GM12878 (cell line): Measurements from ENCODE around the gene DRAXIN. TPM values are rescaled to one million over a fixed set of nuclear protein-coding genes. Genes with fewer than 3 reads are reported as not detected.

Experiments
- ATAC-seq: fragments of 200-7000 bp; cut with Tn5 transposase; 3 replicates; pipeline ENCODE4 v1.9.1; 2020; ENCODE audit warnings: mild to moderate bottlenecking, moderate library complexity
- BruUV-seq: library from RNA; stranded (reverse); fragments of 400-500 nt; replicated peaks from 2 replicates; lab custom pipeline; 2021; lab: Mats Ljungman, UMichigan
- CTCF ChIA-PET: fragments of 300-600 bp; sonication (Branson Sonifier 250); formaldehyde crosslinking; extraction: SDS; loops from one replicate; lab custom pipeline; 2021; ENCODE audit warnings: inconsistent platforms; lab: Yijun Ruan, JAX
- POLR2A ChIA-PET: fragments of 350-600 bp; formaldehyde crosslinking; extraction: SDS; loops from one replicate; lab custom pipeline; 2021; ENCODE audit warnings: inconsistent platforms; lab: Charles Lee
- RAD21 ChIA-PET: fragments of 300-600 bp; sonication (Branson Sonifier 250); formaldehyde crosslinking; loops from one replicate; lab custom pipeline; 2023; ENCODE audit warnings: antibody characterized with exemption; ENCODE audit not compliant: unreplicated experiment; lab: Charles Lee
- SMC1A ChIA-PET: fragments of 300-600 bp; sonication (Branson Sonifier 250); formaldehyde crosslinking; loops from one replicate; lab custom pipeline; 2023; ENCODE audit not compliant: unreplicated experiment, uncharacterized antibody; lab: Charles Lee
- DNase-seq: peaks from one replicate; pipeline ENCODE4 v3.0.0-alpha.2; 2011; ENCODE audit warnings: low read depth, low spot score
- FAIRE-seq: peaks from 3 replicates; lab custom pipeline; 2011; peaks lifted over from hg19 to GRCh38; lab: Jason Lieb, UNC
- H2AFZ ChIP-seq: 2 replicates; pipeline ENCODE4 v1.6.0; 2011; ENCODE audit warnings: low read depth, low read length, control low read depth; ENCODE audit not compliant: control insufficient read depth
- H3K27ac ChIP-seq: 2 replicates; pipeline ENCODE4 v1.5.1; 2011; ENCODE audit warnings: control low read depth; ENCODE audit not compliant: control insufficient read depth, insufficient read depth
- H3K27me3 ChIP-seq, 2 experiments: replicated peaks in 1 of 2; 2 replicates each; pipeline versions ENCODE4 v1.6.0 to v1.6.1; 2011; ENCODE audit warnings: low read length in 1 of 2; ENCODE audit not compliant: control insufficient read depth in 2 of 2, insufficient read depth in 2 of 2
- H3K36me3 ChIP-seq, 2 experiments: 2 replicates each; pipeline ENCODE4 v1.5.1; 2011; ENCODE audit warnings: low read length in 1 of 2; ENCODE audit not compliant: control insufficient read depth in 2 of 2, insufficient read depth in 2 of 2
- H3K4me1 ChIP-seq: 2 replicates; pipeline ENCODE4 v1.6.1; 2011; ENCODE audit warnings: mild to moderate bottlenecking, low read length, moderate library complexity, mixed read lengths; ENCODE audit not compliant: control insufficient read depth, insufficient read depth
- H3K4me2 ChIP-seq: 2 replicates; pipeline ENCODE4 v1.6.0; 2011; ENCODE audit warnings: control low read depth; ENCODE audit not compliant: control insufficient read depth, insufficient read depth
- H3K4me3 ChIP-seq: fragments of 200-600 bp; sonication (generic); 2 replicates; pipeline ENCODE4 v1.5.1; 2016
- H3K79me2 ChIP-seq: 2 replicates; pipeline ENCODE4 v1.6.0; 2011; ENCODE audit warnings: low read length; ENCODE audit not compliant: control insufficient read depth, insufficient read depth
- H3K9ac ChIP-seq: 2 replicates; pipeline ENCODE4 v1.8.0; 2011; ENCODE audit warnings: low read length, control low read depth, mixed read lengths; ENCODE audit not compliant: control insufficient read depth, insufficient read depth
- H3K9me3 ChIP-seq: replicated peaks from 3 replicates; pipeline ENCODE4 v1.5.1; 2011; ENCODE audit warnings: mild to moderate bottlenecking, low read length; ENCODE audit not compliant: control insufficient read depth, insufficient read depth
- H4K20me1 ChIP-seq: 2 replicates; pipeline ENCODE4 v1.6.0; 2011; ENCODE audit not compliant: control insufficient read depth, insufficient read depth
- BHLHE40 ChIP-seq, 2 experiments: fragments of 450-650 bp in 1 of 2; IDR thresholded peaks; 2 replicates each; pipeline ENCODE4 v1.6.1; 2011 to 2017; ENCODE audit warnings: low read depth in 2 of 2, borderline replicate concordance in 1 of 2, improper control_type of control experiment in 1 of 2, low read length in 1 of 2, mild to moderate bottlenecking in 1 of 2
- GATAD2B ChIP-seq: fragments of 450-650 bp; conservative IDR thresholded peaks from 2 replicates; pipeline ENCODE4 v1.6.1; 2017; ENCODE audit warnings: low read depth, mild to moderate bottlenecking, moderate library complexity
- IKZF1 ChIP-seq: fragments of 450-650 bp; conservative IDR thresholded peaks from 2 replicates; pipeline ENCODE4 v1.6.1; 2017; ENCODE audit warnings: antibody characterized with exemption, mild to moderate bottlenecking
- LARP7 ChIP-seq: fragments of 450-650 bp; IDR thresholded peaks from 2 replicates; pipeline ENCODE4 v1.6.1; 2017; ENCODE audit warnings: mild to moderate bottlenecking
- NR2F1 ChIP-seq: fragments of 450-650 bp; conservative IDR thresholded peaks from 2 replicates; pipeline ENCODE4 v1.6.1; 2017; ENCODE audit warnings: mild to moderate bottlenecking
- POLR2AphosphoS2 ChIP-seq: IDR thresholded peaks from 2 replicates; pipeline ENCODE4 v1.6.1; 2011; ENCODE audit warnings: low read depth, mild to moderate bottlenecking, low read length, improper control_type of control experiment, moderate library complexity
- POU2F2 ChIP-seq: IDR thresholded peaks from 3 replicates; pipeline ENCODE4 v1.6.1; 2011; ENCODE audit warnings: low read depth, mild to moderate bottlenecking, low read length, borderline replicate concordance
- RAD21 ChIP-seq: IDR thresholded peaks from 2 replicates; pipeline ENCODE4 v1.6.1; 2011; ENCODE audit warnings: mild to moderate bottlenecking, low read depth, low read length, moderate library complexity; ENCODE audit not compliant: insufficient read depth
- SMAD1 ChIP-seq: fragments of 450-650 bp; IDR thresholded peaks from 2 replicates; pipeline ENCODE4 v1.6.1; 2018; ENCODE audit warnings: mild to moderate bottlenecking, low read depth; ENCODE audit not compliant: partially characterized antibody
- SMARCA5 ChIP-seq: fragments of 450-650 bp; IDR thresholded peaks from 2 replicates; pipeline ENCODE4 v1.6.1; 2017; ENCODE audit warnings: mild to moderate bottlenecking
- SREBF2 ChIP-seq: IDR thresholded peaks from 2 replicates; pipeline ENCODE4 v1.6.1; 2012; ENCODE audit warnings: mild to moderate bottlenecking, low read length
- TCF3 ChIP-seq: IDR thresholded peaks from 2 replicates; pipeline ENCODE4 v1.6.1; 2012; ENCODE audit warnings: low read depth, mild to moderate bottlenecking, low read length, borderline replicate concordance; ENCODE audit not compliant: insufficient read depth
- YY1 ChIP-seq: IDR thresholded peaks from 2 replicates; pipeline ENCODE4 v1.6.1; 2011; ENCODE audit warnings: low read depth, mild to moderate bottlenecking, low read length
- ZNF24 ChIP-seq: fragments of 450-650 bp; IDR thresholded peaks from 2 replicates; pipeline ENCODE4 v1.6.1; 2017; ENCODE audit warnings: antibody characterized with exemption, mild to moderate bottlenecking
- ZNF384 ChIP-seq: IDR thresholded peaks from 2 replicates; pipeline ENCODE4 v1.6.1; 2012; ENCODE audit warnings: low read depth, mild to moderate bottlenecking, low read length, improper control_type of control experiment, borderline replicate concordance
- WGBS: methylation state at CpG from one replicate; pipeline ENCODE4 v1.1.6; 2016; ENCODE audit warnings: low lambda C conversion rate; ENCODE audit not compliant: insufficient replicate concordance, insufficient coverage; ENCODE audit errors: missing lambda C conversion rate; 5-methylcytosine and 5-hydroxymethylcytosine counted together
- in situ Hi-C: fragments of 300-500 bp; cut with MboI; formaldehyde crosslinking; loops from 9 replicates; pipeline ENCODE4 v1.14.3; 2018; ENCODE audit warnings: mixed read lengths
- intact Hi-C: fragments of 100-400 bp; cut with micrococcal nuclease; formaldehyde crosslinking; loops from one replicate; pipeline ENCODE4 v1.14.2; 2022; ENCODE audit not compliant: unreplicated experiment
- polyA plus RNA-seq, 11 experiments: library from polyadenylated mRNA; depleted of rRNA in 4 of 11; unstranded in 6 of 11; stranded (reverse) in 5 of 11; fragments of >200 nt; fragmentation: Nextera tagmentation in 4 of 11; fragmentation: Illumina TruSeq in 1 of 11; extraction: Ambion mirVana in 4 of 11; extraction: Trizol in 1 of 11; gene quantifications; 1 replicate in 1 of 11; 2 replicates in 10 of 11; pipeline versions ENCODE4 v1.2.1 to v1.2.3, GENCODE V29; 2011 to 2016; ENCODE audit warnings: inconsistent platforms in 2 of 11, missing spikeins in 2 of 11, low read depth in 1 of 11
- total RNA-seq, 4 experiments: library from RNA; depleted of rRNA in 3 of 4; stranded (reverse); fragments of >200 nt in 3 of 4; fragmentation: Illumina TruSeq in 1 of 4; extraction: Trizol in 1 of 4; gene quantifications; 2 replicates each; pipeline versions ENCODE4 v1.2.1 to v1.2.3, GENCODE V29; 2013 to 2021
- TF ChIP-seq, protein P1 (sequence below), 3 experiments: IDR thresholded peaks in 2 of 3; conservative IDR thresholded peaks in 1 of 3; 2 replicates each; pipeline ENCODE4 v1.5.1; 2011; ENCODE audit warnings: low read depth in 3 of 3, low read length in 3 of 3, mild to moderate bottlenecking in 3 of 3, control low read depth in 2 of 3, moderate library complexity in 2 of 3, inconsistent platforms in 1 of 3, mixed read lengths in 1 of 3; ENCODE audit not compliant: control insufficient read depth in 2 of 3, insufficient read depth in 1 of 3; ENCODE audit errors: extremely low read depth in 1 of 3
- TF ChIP-seq, protein P2 (sequence below): fragments of 450-650 bp; IDR thresholded peaks from 2 replicates; pipeline ENCODE4 v1.6.1; 2017; ENCODE audit warnings: mild to moderate bottlenecking, moderate library complexity

DRAXIN gene
- total and polyA plus RNA-seq, 10 of the 15 experiments (the other 5 are each of a cell fraction or from before 2014, with no cell fraction given) = 0.01 to 0.05 (median 0.03) TPM; not detected in 3

GRCh38 chr1:11650331-11650991 lies 41.0 kb upstream of the DRAXIN start:
- Histone ChIP-seq H3K9ac (no peak overlapping the region), H3K27ac (no peak overlapping the region), H3K4me2 (peak overlapping the region; percentile 28), H3K27me3 (no peaks in the 10 kb centered on the region; a peak in 2 of 4 replicates), H3K4me3 (no peak overlapping the region), H4K20me1 (no peaks in the 10 kb centered on the region), H3K36me3 (no peaks in the 10 kb centered on the region), H3K9me3 (no peaks in the 10 kb centered on the region), H3K4me1 (peaks cover 3% of the 10 kb centered on the region), H2AFZ (no peak overlapping the region; the same call in 1 of the 2 replicates), H3K79me2 (no peaks in the 10 kb centered on the region)
- no peak for DNase-seq
- SMC1A ChIA-PET = interaction anchor here (0.6 to 1.6 kb wide), 6 partner anchors 61 to 163 kb away, joined by 3 to 5 read pairs (median 4); partner anchors contain the start of gene AGTRAP
- in situ Hi-C loops = no loop called here
- 10% methylated on average over 43 of the region's 47 CpGs for WGBS
- RAD21 ChIA-PET = interaction anchor here (0.6 to 3.3 kb wide), 10 partner anchors 14 to 98 kb away, joined by 3 to 25 read pairs (median 3); partner anchors contain the start of gene FBXO6
- CTCF ChIA-PET = interaction anchor here (1.0 to 3.2 kb wide), 18 partner anchors 13 to 613 kb away, joined by 3 to 36 read pairs (median 6); partner anchors contain the start of genes AGTRAP and FBXO6
- BruUV-seq = no TSS peak
- intact Hi-C loops = loop anchor here (1.0 kb wide), 2 partner anchors 69 to 99 kb away; no protein-coding TSS in a partner anchor
- POLR2A ChIA-PET = interaction anchor here (0.5 to 1.1 kb wide), 2 partner anchors 61 to 272 kb away, joined by 3 to 4 read pairs; no protein-coding TSS in a partner anchor
- peak; percentile 83 for ATAC-seq
- FAIRE-seq = no peak
- TF ChIP-seq NR2F1 (0 out of 2 replicates have a peak, but pooled peaks have one; percentile 29), SREBF2 (no peak), SMARCA5 (peak; percentile 95), POLR2AphosphoS2 (no peak), ZNF384 (no peak), TCF3 (no peak), GATAD2B (peak; percentile 50; the same call in 1 of the 2 replicates), RAD21 (peak; percentile 79), POU2F2 (0 out of 3 replicates have a peak, but pooled peaks have one; percentile 19), SMAD1 (peak; percentile 36), YY1 (peak; percentile 56; the same call in 1 of the 2 replicates), ZNF24 (peak; percentile 22; the same call in 1 of the 2 replicates), LARP7 (peak; percentile 64; the same call in 1 of the 2 replicates), IKZF1 (peak; percentile 35; the same call in 1 of the 2 replicates), BHLHE40 (IDR thresholded peaks at IDR 0.05; ENCODE audit: borderline replicate concordance in 1 of 2, low read depth in 2 of 2, low read length in 1 of 2) (peak in 1 of 2 experiments; percentile 69; a peak in 2 of 4 replicates)
- TF ChIP-seq, protein P1, sequence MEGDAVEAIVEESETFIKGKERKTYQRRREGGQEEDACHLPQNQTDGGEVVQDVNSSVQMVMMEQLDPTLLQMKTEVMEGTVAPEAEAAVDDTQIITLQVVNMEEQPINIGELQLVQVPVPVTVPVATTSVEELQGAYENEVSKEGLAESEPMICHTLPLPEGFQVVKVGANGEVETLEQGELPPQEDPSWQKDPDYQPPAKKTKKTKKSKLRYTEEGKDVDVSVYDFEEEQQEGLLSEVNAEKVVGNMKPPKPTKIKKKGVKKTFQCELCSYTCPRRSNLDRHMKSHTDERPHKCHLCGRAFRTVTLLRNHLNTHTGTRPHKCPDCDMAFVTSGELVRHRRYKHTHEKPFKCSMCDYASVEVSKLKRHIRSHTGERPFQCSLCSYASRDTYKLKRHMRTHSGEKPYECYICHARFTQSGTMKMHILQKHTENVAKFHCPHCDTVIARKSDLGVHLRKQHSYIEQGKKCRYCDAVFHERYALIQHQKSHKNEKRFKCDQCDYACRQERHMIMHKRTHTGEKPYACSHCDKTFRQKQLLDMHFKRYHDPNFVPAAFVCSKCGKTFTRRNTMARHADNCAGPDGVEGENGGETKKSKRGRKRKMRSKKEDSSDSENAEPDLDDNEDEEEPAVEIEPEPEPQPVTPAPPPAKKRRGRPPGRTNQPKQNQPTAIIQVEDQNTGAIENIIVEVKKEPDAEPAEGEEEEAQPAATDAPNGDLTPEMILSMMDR (IDR thresholded peaks at IDR 0.05 in 2 of 3, conservative IDR thresholded peaks at IDR 0.05 in 1 of 3; ENCODE audit: control insufficient read depth in 2 of 3, extremely low read depth in 1 of 3, insufficient read depth in 1 of 3, low read depth in 3 of 3, low read length in 3 of 3) = peak; percentile 62 to 81 (median 75); a peak in 5 of 6 replicates
- TF ChIP-seq, protein P2, sequence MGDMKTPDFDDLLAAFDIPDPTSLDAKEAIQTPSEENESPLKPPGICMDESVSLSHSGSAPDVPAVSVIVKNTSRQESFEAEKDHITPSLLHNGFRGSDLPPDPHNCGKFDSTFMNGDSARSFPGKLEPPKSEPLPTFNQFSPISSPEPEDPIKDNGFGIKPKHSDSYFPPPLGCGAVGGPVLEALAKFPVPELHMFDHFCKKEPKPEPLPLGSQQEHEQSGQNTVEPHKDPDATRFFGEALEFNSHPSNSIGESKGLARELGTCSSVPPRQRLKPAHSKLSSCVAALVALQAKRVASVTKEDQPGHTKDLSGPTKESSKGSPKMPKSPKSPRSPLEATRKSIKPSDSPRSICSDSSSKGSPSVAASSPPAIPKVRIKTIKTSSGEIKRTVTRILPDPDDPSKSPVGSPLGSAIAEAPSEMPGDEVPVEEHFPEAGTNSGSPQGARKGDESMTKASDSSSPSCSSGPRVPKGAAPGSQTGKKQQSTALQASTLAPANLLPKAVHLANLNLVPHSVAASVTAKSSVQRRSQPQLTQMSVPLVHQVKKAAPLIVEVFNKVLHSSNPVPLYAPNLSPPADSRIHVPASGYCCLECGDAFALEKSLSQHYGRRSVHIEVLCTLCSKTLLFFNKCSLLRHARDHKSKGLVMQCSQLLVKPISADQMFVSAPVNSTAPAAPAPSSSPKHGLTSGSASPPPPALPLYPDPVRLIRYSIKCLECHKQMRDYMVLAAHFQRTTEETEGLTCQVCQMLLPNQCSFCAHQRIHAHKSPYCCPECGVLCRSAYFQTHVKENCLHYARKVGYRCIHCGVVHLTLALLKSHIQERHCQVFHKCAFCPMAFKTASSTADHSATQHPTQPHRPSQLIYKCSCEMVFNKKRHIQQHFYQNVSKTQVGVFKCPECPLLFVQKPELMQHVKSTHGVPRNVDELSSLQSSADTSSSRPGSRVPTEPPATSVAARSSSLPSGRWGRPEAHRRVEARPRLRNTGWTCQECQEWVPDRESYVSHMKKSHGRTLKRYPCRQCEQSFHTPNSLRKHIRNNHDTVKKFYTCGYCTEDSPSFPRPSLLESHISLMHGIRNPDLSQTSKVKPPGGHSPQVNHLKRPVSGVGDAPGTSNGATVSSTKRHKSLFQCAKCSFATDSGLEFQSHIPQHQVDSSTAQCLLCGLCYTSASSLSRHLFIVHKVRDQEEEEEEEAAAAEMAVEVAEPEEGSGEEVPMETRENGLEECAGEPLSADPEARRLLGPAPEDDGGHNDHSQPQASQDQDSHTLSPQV = 0 out of 2 replicates have a peak, but pooled peaks have one; percentile 38
